ENCODE measurements around the gene SCFD2.

SCFD2 gene

DNA sequence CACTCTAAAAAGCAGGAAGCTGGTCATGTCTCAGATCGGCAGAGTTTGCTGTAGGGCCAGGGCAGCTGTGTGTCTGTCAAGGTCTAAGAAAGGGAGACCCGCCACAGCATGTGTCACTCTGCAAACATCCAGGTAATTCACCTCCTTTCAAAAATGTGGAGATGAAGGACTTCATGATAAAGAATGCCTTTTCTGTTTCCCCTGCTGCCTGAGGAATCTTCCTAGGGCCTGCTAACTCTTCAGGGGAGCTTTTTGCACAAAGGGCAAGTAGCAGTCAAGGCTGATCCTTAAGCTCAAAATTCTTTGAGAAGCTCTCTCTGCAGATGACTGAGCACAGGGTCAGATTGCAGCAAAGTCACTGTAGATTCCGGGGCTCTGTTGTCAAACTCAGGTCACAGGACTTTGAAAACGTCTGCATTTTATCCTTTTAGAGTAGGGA is 482.7 kb downstream of the SCFD2 start:
- no peak for DNase-seq (ENCODE audit: low spot score)

DNA sequence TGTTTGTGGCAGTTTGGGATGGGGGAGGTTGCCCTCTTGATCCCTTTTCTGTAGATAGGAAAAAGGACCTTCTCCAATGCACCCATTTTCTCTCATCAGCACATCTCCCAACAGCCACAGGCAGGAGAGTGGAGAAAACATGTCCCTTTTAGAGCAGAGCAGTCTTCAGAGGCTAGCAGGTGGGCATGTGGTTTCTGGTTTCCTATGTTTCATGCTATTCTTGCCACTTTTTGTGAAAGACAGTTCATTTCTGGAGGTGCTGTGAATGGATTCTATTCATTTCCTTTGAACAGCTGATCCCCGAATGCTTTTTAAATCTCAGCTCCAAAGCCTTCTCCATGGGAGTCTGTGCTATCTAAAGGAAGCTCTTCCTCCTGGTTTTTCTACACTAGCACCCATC is 484.9 kb downstream of the SCFD2 start:
- no peak for DNase-seq (ENCODE audit: low spot score)

DNA sequence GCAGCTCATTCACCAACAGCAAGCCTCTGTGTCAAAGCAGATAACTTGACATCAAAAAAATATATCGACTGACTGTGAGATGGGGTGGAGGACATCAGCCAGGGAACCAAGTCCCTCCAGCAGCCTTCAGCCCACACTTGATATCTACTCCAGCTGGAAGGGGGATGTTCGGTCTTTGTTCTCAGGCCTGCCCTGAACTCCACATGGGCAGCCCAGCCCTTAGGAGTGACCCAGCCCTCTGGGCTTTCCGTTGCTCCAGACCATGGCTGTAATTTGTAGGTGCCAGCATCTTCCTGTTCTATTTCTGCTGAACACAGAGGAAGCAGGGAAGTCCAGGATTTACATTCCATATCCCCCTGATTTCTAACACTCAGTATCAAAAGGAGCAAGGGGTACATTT is 486.4 kb downstream of the SCFD2 start:
- DNase-seq (ENCODE audit: low spot score): no peak

DNA sequence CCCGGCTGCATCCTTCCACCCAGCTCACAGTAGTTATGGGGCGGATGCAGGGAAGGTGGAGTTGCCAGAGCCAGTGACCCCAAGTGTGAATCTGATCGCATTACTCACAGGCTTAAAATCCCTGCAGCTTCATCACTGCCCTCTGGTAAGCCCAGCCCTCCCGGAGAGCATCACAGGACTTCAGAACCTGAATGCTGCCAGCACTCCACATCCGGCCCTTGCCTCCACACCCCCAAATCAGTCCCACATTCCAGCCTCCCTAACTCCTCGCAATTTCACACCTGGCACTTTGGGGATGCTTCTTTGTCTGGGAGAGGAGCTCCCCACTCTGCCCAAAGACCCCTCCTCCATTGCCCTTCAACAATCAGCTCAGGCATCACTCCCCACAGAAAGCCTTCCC is 488.2 kb downstream of the SCFD2 start:
- DNase-seq (ENCODE audit: low spot score): no peak

DNA sequence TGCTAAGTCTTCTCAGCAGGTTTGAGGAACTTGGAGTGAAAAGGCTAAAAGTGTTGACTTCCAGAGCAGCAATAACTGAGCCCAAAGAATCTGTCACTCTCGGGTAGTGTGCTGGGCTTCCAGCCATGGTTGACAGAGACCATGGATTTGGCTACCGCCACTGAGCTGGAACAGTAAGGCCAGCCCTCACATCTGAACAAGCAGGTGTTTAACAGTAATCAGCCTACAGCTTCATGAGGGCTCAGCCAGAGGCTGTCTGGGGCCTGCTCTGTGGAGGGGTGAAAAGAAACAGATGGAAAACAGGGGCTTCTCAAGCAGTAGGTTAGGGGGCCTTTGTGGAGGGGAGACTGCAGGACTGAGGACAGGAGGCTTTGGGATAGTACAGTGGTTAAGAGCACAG is 488.8 kb downstream of the SCFD2 start:
- no peak for DNase-seq (ENCODE audit: low spot score)

DNA sequence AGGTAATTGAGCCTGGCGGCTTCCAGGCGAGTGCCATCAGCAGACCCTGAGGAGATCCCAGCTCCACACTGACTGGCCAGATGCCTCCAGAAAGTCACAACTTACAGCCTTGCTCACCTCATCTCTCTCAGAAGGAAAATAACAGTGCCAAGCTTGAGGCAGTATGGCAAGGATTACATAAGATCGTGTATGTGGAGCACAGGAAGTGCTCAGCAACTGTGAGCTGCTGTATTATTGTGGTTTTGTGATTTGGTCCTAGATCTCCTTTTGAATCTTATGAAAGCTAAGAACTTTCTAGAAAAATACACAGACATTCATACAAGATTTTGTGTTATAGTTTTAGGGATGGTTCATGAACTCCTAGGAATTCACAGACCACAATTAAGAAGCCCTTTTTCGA is 489.8 kb downstream of the SCFD2 start:
- DNase-seq (ENCODE audit: low spot score): no peak

DNA sequence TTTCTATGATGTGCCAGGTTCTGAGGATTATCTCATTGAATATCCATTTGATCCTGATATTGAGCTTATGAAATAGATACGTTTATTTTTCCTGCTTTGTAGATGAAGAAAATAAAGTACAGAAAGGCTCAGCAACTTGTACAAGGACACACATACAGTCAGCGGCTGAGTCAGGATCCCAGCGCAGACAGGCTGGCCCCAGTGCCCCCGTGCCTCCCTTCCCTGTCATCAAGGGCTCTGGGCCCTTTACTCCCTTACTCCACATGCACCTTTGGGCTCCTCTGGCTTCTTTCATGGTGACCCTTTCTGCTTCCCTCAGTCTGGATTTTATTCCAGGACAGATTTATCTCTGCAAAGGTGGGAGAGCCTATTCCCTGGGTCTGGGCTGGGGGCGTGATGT is 490.9 kb downstream of the SCFD2 start:
- DNase-seq (ENCODE audit: low spot score): no peak

DNA sequence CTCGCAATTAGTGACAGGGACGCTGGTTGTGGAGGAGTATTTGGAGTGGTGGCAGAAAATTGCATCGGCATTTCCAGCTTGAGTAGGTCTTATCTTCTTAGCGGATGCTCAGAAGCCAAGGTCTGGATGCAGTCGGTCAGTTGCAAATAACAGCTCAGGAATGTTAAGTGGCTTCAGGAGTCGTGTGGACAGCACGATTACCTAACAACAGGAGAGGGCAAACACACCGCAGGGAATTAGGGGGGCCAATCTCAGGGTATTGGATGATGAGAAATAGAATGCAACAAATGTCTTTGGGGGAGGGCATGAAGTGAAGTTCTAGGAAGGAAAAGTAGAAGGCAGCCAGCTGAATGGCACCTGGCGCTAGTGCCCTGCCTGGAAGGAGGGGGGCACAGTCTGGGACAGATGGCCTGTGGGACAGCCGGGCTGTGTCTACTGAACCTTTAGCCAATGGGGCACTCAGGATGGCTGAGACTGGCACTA is 492.0 kb downstream of the SCFD2 start:
- no peak for DNase-seq (ENCODE audit: low spot score)

DNA sequence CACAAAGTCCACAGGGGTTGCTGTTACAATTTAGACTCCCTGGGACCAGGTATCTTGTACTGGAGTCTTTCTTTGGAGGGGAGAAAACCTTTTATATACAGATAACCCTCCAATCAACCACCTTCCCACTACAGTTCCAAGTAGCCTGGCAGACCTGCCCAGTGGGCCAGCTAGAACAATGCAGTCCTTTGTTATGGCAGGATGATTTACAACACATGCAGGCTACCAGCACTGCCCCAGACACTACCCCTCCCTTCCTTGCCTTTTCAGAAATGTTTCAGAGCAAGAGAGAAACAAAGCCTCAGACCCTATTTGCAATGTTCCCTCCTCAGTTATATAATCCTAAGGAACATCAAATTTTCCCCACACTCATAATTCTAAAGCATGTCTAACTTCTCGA is 492.7 kb downstream of the SCFD2 start:
- no peak for DNase-seq (ENCODE audit: low spot score)

DNA sequence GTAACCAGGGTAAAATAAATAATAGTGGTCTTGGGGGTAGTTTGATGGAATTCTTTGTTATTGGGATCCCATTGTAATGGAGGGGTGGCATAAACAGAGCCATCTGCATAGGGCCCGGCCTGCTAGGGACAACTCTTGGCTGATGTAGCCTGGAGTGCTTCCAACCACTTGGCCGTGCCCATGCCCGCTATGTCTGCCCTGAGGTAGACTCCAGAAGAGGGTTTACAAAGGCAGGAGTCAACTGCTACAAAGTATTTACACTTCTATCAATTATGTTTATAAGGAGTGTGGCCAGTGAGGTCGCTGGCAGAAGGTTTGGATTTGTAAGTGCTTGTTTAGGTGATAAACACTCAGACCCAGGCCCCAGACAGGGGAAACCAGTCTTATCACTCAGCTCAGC is 495.6 kb downstream of the SCFD2 start:
- DNase-seq (ENCODE audit: low spot score): no peak

DNA sequence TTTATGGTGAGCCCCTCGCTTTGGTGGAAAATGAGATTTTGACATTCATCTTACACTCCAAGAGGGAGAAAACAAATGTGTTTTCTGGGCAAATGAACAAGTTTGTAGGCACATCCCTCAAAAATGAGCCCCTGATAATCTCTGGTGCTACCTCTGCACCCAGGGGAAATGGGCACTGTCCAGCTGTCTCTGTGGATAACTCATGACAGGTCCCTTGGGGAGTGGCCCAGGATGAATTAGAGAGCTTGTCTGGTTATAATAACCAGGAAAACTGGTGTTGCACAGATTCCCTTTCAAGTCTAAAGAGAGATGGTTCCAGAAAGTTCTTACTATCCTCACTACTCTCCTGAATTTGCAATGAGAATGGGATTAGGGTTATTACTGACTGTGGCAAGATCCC is 496.2 kb downstream of the SCFD2 start:
- no peak for DNase-seq (ENCODE audit: low spot score)

DNA sequence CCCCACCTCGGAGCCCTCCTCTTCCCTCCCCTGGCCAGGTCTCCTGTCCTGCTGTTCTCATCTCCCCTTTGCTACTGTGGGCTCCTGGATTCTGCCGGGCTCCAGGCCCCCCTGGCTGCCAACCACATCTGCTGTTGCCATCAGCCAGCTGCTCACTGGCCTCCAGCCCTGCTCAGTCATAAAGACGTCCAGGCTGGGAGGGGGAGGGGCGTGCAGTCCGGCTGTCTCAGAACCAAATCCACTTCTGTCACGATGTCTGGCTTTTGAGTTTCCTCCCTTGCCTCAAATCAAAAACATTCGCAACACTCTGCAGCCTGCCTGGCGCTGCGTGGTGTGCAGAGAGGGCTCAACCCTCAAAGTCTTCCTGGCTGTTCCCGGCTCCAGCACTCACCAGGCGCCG is 496.7 kb downstream of the SCFD2 start:
- DNase-seq (ENCODE audit: low spot score): no peak

DNA sequence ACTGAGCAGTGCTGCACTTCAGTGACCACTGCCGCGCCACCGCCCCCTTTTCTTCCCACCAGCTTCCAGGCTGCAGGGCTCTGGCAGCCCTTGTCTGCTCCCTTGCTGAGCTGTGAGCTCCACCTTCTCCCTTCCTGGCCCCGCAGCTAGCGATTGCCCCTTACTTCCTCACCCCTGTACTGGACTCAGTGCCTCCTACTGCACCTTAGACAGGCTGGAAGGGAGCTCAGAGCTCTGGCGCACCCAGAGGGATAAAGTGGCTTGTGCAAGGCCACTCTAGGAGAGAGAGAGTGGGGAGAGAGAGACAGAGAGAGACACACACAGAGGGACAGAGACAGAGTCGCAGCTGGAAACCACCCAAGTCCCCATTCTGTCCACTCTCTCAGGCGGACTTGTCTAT is 497.7 kb downstream of the SCFD2 start:
- DNase-seq (ENCODE audit: low spot score): no peak

DNA sequence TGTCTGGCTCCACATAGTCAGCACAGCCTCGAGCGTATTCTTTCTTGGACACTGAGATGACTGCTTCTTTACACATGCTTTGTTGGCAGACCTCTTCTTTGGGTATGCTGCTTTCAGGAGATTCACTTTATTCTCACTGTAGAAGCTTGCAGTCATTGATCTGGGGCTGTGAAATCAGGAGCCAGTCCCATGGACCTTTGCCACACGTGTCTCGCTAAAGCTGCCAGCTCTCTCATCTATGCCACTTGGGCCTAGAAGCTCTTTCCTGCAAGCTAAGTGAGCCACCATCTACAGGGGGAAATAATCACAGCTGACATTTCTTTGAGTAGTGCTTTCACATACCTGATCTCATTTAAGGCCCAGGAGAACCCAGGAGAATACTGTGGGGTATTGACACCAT is 498.7 kb downstream of the SCFD2 start:
- DNase-seq (ENCODE audit: low spot score): no peak

DNA sequence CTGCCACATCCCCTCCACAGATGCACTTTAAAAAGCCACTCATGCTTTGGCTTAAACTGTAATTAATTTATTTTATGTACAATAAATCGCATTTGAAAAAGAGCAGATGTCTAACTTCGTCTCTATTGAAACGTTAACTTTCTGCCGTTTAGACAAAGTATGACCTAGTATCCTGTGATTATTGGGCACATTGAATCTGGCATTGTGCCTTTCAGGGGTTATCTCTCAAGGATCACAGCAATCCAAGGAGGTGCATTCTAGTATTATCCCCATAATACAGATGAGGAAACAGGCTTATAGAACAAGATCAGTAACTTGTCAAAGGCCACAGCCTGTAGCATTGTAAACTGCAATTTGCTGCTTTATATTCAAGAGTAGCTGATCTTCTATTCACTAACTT is 499.1 kb downstream of the SCFD2 start:
- no peak for DNase-seq (ENCODE audit: low spot score)

DNA sequence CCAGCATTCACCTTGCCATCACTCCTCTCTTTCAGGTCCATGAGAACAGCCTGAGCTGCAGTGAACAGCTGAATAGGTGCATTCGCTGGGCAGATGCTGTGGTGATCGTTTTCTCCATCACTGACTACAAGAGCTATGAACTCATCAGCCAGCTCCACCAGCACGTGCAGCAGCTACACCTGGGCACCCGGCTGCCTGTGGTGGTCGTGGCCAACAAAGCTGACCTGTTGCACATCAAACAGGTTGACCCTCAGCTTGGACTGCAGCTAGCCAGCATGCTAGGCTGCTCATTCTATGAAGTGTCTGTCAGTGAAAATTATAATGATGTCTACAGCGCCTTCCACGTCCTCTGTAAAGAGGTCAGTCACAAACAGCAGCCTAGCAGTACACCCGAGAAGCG is 500.6 kb downstream of the SCFD2 start:
- DNase-seq (ENCODE audit: low spot score): no peak

DNA sequence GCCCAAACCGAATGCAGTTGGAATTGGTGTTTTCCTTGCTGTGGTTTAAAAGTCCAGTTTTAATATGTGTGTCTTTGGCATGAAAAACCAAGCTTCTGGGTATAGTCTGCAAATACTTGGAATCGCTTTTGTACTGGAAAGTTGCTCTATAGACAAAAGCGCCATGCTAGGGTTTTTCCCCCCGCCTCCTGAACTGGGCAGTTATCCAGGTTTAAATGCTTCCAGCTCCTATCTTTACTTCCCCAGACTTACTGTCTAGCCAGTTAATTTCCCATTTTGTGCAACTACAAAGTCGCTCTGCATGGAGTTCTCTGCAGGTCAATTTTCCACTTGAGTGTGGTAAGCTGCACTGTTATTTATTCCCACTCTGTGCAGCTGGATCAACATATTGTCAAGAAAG is 501.1 kb downstream of the SCFD2 start:
- no peak for DNase-seq (ENCODE audit: low spot score)

DNA sequence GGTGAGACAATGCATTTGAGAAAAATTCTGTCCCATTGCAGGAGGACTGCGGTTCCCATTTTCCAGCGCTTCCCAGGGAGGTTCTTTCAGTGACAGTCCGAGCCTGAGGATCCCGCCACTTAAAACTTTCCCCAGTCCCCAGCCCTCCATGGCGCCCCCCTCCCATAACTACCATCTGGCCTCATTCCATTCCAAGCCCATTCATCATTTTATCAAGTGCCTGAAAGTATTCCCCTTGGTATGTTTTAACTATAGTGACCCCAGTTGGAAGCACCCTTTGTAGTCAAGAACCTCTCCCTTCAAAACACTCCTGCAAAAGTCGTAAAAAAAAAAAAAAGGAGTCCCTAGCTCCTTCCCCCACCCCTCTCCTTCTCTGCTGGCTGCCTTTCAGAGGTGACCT is 502.5 kb downstream of the SCFD2 start:
- no peak for DNase-seq (ENCODE audit: low spot score)

DNA sequence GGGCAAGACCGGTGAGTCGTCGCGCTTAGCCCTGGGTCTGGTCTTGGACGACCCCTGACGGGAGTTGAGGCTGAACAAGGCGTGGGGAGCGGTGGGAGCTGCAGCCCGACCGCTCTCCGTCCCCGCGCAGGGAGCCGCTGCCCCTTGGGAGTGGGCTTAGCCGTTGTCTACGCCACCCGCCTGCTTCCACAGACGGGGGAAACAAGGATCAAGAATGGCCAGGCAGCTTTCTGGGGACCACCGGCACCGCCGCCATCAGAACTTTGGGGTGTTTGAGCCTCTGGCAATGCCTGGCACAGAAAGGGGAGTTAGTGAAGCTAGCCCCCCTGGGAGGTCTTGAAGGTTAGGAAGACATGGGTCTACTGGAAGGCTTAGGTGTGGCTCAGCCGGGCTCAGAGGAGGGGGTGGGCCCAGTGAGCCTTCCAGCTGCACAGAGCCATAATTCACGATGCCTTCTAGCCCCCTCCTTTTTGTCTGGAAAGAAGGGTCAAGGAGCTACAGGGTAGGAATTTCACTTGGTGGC is 503.2 kb downstream of the SCFD2 start:
- DNase-seq (ENCODE audit: low spot score): no peak

DNA sequence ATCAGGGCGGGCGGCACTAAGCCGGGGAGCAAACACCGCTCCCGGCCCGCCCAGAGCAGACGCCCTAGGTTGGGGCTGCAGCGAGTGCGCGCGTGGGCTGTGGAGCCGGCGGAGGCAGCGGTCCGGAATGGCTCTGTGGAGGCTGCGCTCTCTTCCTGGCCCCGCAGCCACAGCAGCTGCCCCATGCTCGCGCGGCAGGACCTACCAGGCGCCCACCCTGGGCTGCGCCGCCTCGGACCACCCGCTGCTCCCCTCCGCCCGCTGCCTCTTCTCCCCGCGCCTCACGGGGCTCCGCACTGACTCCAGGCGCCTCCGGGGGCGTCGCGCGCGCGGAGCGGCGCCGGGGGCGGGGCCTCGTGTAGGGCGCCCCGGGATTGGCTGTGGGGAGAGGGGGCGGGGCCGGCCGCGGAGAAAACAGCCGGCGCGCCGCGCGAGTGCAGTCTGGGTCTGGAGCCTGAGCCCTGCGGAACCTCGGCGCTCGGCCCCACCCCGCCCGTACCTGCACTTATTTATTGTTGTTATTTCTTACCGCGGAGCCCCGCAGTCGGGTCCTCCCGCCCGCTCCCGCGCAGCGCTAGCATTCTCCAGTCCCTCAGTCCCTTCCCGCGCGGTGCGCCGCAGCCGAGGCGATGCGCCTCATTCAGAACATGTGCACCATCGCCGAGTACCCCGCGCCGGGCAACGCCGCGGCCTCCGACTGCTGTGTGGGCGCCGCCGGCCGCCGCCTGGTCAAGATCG is 503.8 kb downstream of the SCFD2 start, which contains the start of gene RASL11B:
TSS of gene RASL11B (plus strand) at position 439 of the 738 bp plus-strand sequence. CDS start at position 630, 191 bp downstream.
- peak; percentile 81 for DNase-seq (ENCODE audit: low spot score)

DNA sequence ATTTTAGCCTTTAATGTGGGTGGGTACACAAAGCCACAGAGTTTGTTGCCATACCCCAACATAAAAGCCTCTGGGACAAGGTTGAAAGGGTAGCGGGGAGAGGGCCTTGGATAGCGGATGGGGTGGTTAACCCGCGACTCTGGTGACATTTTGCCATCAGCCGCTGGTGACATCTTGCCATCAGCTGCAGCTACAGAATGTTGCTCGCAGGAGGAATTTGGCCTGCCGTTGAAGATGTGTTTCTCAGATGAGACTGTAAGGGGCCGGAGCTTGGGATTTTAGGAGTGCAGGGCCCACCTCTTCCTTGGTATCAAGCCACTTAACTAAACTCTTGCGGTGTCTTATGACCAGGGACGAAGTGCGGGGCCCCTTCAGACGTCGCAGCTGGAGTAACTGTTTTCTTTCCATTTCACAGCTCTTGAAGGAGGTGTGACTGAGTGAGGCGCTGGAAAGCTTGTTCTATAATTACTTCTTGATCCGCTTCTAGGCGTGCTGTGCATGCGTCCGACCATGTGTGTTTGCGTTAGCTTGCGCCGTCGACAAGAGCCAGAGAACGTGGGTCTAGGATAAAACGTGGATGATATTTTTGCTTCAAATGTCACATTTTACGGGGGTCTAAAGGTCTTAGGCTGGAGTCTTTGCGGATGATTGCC is 504.6 kb downstream of the SCFD2 start:
- DNase-seq (ENCODE audit: low spot score): no peak

DNA sequence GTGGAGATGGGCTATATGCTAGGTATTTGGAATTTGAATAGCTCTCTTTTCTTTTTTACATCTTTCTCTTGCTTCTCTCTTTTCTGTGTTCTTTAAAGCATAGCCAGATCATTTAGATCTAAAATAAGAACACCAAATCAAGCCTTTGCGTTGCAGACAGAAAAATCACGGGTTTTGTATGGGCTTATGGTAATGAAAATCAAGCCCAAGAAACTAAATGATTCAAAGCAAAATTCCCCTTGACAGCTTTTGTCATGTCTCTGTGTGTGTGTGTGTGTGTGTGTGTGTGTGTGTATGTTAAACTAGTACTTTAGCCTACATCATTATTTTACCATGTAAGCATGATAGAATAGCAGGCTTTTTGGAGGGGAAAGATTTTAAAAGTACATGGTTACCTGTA is 505.5 kb downstream of the SCFD2 start:
- DNase-seq (ENCODE audit: low spot score): no peak

DNA sequence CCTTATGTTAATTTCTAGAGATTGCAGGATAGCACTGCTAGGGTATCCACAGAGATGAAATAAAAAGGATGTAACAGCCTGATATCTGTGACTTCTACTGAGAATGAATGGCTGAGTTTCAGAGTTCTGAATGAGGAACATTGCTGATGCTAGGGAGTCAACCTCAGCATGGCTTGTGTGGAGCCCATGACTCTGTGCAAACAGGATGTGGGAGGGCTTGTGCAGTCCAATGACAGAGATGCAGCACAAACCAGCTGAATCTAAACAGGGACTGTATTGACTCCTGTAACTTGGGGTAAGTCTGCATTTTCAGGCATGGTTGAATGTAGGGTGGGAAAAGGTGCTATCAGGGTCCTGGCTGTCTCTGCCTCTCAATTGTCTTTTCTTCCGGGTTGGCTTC is 509.1 kb downstream of the SCFD2 start:
- no peak for DNase-seq (ENCODE audit: low spot score)

DNA sequence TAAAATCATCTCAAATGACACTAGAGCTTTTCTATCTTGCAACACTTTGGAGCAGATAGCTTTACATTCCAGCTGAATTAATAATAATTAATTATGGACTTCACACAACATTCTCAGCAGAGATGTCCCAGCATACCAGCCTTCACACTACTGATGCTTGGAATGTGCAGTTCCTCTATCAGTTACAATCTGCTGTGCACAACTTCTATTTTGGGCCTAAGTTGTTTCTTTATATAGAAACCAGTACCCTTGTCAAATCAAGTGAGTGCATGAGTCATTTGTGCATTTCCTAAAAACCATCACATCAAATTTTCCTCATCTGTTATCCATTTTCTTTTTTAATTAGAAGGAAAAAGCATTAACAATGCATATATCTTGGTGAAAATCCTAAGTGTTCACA is 512.5 kb downstream of the SCFD2 start:
- no peak for DNase-seq (ENCODE audit: low spot score)
